ENCODE measurements around the gene TMEM107.

TMEM107 gene

GRCh38 chr17:8131844-8132441 is 44.2 kb downstream of the TMEM107 start:
- TF ChIP-seq CTCF (IDR thresholded peaks at IDR 0.05; ENCODE audit: extremely low read depth, insufficient read depth, missing control alignments), result no peak
- in situ Hi-C loops (cut with MboI; ENCODE audit: low pct_unique_long_range_greater_than_20kb, low sequenced_read_pairs, unreplicated experiment), result no loop called here
- no peak for DNase-seq (ENCODE audit: low spot score)

- in situ Hi-C loops (cut with MboI; ENCODE audit: low pct_unique_long_range_greater_than_20kb, low sequenced_read_pairs, unreplicated experiment), result no loop called here
- no peak for DNase-seq (ENCODE audit: low spot score)
These were observed 47.9 kb downstream of the TMEM107 start for GRCh38 chr17:8128125-8128784.

DNA sequence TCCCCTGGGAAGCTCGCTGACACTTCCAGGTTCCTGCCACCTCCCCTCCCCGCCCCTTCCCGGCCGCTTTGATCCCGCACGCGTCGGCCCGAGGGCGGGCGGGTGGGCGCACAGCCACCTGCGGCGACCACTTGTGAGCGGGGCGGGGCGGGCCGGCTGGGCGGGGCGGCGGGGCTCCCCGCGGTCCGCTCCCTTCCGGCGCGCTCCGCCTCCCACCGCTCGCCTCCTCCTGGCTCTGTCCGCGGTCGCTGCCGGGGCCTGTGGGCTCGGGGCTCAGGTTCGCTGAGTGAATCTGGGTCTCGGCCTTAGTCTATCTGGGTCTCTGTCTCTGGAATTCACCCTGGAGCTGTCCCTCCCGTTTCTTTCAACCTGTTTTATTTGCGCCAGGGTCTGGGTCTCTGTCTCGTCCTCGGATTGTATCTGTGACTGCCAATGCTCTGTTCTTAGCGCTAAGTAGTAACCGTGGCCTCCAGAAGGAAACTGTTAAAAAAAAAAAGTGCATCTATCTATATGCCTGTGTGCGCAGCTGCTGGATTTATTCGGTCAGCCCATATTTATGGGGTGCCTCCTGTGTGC is 49.6 kb downstream of the TMEM107 start:
- DNase-seq (ENCODE audit: low spot score), result peak; percentile 79
- TF ChIP-seq CTCF (IDR thresholded peaks at IDR 0.05; ENCODE audit: extremely low read depth, insufficient read depth, missing control alignments), result no peak
- in situ Hi-C loops (cut with MboI; ENCODE audit: low pct_unique_long_range_greater_than_20kb, low sequenced_read_pairs, unreplicated experiment), result no loop called here

More at GRCh38 chr17:8128125-8128784, 47.9 kb downstream of the TMEM107 start:
- no peak for TF ChIP-seq CTCF (IDR thresholded peaks at IDR 0.05; ENCODE audit: extremely low read depth, insufficient read depth, missing control alignments)

DNA sequence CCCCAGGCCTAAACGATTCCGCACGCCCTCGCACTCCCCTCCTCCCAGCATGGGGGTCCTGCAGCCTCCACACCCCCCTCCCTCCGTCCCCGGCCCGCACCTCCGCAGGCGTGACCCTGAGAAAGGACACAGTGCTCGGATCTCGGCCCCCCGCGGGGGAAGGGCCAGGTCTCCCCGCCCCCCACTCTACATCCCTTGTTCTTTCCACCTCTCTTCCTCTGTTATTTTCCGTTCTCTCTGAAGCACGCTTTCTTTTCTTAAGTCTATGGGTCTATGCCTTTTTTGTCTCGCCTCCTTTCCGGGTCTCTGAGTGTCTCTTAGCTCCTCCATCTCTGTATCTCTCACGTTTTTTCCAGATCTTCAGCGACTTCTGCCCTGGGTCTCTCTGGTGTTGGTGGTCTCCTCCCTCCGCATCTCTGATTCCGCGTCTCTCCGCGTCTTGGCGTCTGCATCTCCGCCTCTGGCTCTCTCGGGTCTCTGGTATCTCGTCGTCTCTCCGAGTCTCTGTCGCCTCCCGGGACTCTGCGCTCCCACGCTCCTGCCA is 50.2 kb downstream of the TMEM107 start:
- no peak for TF ChIP-seq CTCF (IDR thresholded peaks at IDR 0.05; ENCODE audit: extremely low read depth, insufficient read depth, missing control alignments)
- in situ Hi-C loops (cut with MboI; ENCODE audit: low pct_unique_long_range_greater_than_20kb, low sequenced_read_pairs, unreplicated experiment), result no loop called here
- DNase-seq (ENCODE audit: low spot score), result no peak

- peak; percentile 85 for DNase-seq (ENCODE audit: low spot score)
- in situ Hi-C loops (cut with MboI; ENCODE audit: low pct_unique_long_range_greater_than_20kb, low sequenced_read_pairs, unreplicated experiment), result no loop called here
- no peak for TF ChIP-seq CTCF (IDR thresholded peaks at IDR 0.05; ENCODE audit: extremely low read depth, insufficient read depth, missing control alignments)
These were observed 50.8 kb downstream of the TMEM107 start for GRCh38 chr17:8125154-8125946.
